Measurements from ENCODE around the gene ANTXR1.

Gene ANTXR1

GRCh38 chr2:69097148-69097610, 84.2 kb downstream of the ANTXR1 start:
- Histone ChIP-seq H3K4me3 (ENCODE audit: low read length, poor library complexity, severe bottlenecking) (no peak overlapping the region), H3F3A (ENCODE audit: low read depth) (no peaks in the 10 kb centered on the region), H3K9me3 (ENCODE audit: insufficient read depth, low read depth, low read length) (no peaks in the 10 kb centered on the region), H4K20me1 (ENCODE audit: insufficient read depth, low read length, poor library complexity, severe bottlenecking) (no peaks in the 10 kb centered on the region), H3K9me2 (replicated peaks; ENCODE audit: low read depth, low read length) (no peaks in the 10 kb centered on the region), H3K4me2 (ENCODE audit: low read depth, low read length, poor library complexity, severe bottlenecking) (no peak overlapping the region), H3K36me3 (ENCODE audit: insufficient read depth, low read length) (no peaks in the 10 kb centered on the region; the same call in 1 of the 2 replicates), H3K4me1 (ENCODE audit: insufficient read depth, low read length, poor library complexity, severe bottlenecking) (no peaks in the 10 kb centered on the region), H3K9ac (ENCODE audit: low read depth, low read length, poor library complexity, severe bottlenecking) (no peak overlapping the region), H3K79me2 (ENCODE audit: insufficient read depth, low read length) (no peaks in the 10 kb centered on the region), H3K27me3 (ENCODE audit: insufficient read depth, low read length, poor library complexity, severe bottlenecking) (no peaks in the 10 kb centered on the region), H2AFZ (ENCODE audit: low read length) (no peak overlapping the region)
- no peak for TF ChIP-seq EZH2phosphoT487 (IDR thresholded peaks at IDR 0.05; ENCODE audit: borderline replicate concordance)
- TF ChIP-seq, protein P1, sequence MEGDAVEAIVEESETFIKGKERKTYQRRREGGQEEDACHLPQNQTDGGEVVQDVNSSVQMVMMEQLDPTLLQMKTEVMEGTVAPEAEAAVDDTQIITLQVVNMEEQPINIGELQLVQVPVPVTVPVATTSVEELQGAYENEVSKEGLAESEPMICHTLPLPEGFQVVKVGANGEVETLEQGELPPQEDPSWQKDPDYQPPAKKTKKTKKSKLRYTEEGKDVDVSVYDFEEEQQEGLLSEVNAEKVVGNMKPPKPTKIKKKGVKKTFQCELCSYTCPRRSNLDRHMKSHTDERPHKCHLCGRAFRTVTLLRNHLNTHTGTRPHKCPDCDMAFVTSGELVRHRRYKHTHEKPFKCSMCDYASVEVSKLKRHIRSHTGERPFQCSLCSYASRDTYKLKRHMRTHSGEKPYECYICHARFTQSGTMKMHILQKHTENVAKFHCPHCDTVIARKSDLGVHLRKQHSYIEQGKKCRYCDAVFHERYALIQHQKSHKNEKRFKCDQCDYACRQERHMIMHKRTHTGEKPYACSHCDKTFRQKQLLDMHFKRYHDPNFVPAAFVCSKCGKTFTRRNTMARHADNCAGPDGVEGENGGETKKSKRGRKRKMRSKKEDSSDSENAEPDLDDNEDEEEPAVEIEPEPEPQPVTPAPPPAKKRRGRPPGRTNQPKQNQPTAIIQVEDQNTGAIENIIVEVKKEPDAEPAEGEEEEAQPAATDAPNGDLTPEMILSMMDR (conservative IDR thresholded peaks at IDR 0.05; ENCODE audit: low read length) = no peak

DNA sequence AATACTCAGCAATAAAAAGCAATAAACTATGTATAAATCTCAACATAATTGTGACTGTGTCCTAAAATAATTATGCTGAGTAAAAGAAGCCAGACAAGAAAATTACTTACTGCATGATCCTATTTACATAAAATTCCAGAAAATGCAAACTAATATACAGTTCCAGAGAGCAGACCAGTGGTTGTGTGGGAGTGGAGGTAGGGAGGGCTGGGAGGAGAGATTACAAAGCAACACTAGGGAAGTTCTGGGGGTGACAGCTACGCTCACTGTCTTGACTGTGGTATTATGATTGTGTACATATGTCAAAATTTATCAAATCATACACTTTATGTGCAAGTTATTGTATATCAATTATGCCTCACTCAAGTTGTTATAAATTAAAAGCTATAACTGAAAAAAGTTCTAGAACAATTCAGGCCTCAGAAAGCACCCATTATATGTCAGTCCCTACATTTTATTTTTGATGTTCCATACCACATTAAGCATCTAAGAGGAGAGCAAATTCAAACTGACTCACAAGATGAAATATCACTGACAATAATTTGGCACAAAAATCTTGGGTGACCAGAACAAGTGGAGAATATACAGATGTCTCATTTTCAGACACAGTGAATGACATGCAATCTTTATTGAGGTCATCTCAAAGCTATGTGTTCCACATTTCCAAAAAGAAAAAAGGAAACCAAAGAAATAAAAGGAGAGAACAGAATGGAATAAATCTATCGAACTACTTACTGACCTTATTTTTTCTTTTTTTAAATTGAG, 85.1 kb downstream of the ANTXR1 start:
- Histone ChIP-seq H3K4me1 (ENCODE audit: insufficient read depth, low read length, poor library complexity, severe bottlenecking) (no peaks in the 10 kb centered on the region), H2AFZ (ENCODE audit: low read length) (no peak overlapping the region)

GRCh38 chr2:69099541-69099940, 86.6 kb downstream of the ANTXR1 start:
- Histone ChIP-seq H3K27me3 (ENCODE audit: insufficient read depth, low read length, poor library complexity, severe bottlenecking) (no peaks in the 10 kb centered on the region), H3K9me3 (ENCODE audit: insufficient read depth, low read depth, low read length) (no peaks in the 10 kb centered on the region), H3K36me3 (ENCODE audit: insufficient read depth, low read length) (peaks cover 10% of the 10 kb centered on the region; the same call in 1 of the 2 replicates), H3K9me2 (replicated peaks; ENCODE audit: low read depth, low read length) (no peaks in the 10 kb centered on the region), H3K4me3 (ENCODE audit: low read length, poor library complexity, severe bottlenecking) (no peak overlapping the region), H3K9ac (ENCODE audit: low read depth, low read length, poor library complexity, severe bottlenecking) (no peak overlapping the region), H3K79me2 (ENCODE audit: insufficient read depth, low read length) (no peaks in the 10 kb centered on the region), H2AFZ (ENCODE audit: low read length) (no peak overlapping the region), H3K4me2 (ENCODE audit: low read depth, low read length, poor library complexity, severe bottlenecking) (no peak overlapping the region), H4K20me1 (ENCODE audit: insufficient read depth, low read length, poor library complexity, severe bottlenecking) (no peaks in the 10 kb centered on the region), H3K4me1 (ENCODE audit: insufficient read depth, low read length, poor library complexity, severe bottlenecking) (no peaks in the 10 kb centered on the region), H3F3A (ENCODE audit: low read depth) (no peaks in the 10 kb centered on the region)
- no peak for TF ChIP-seq EZH2phosphoT487 (IDR thresholded peaks at IDR 0.05; ENCODE audit: borderline replicate concordance)
- TF ChIP-seq, protein P1 (conservative IDR thresholded peaks at IDR 0.05; ENCODE audit: low read length) = no peak

More for the DNA sequence above, 85.1 kb downstream of the ANTXR1 start:
- H3K9ac ChIP-seq (ENCODE audit: low read depth, low read length, poor library complexity, severe bottlenecking) = no peak overlapping the region
- peaks cover 3% of the 10 kb centered on the region; the same call in 1 of the 2 replicates for H3K36me3 ChIP-seq (ENCODE audit: insufficient read depth, low read length)
- H3K4me3 ChIP-seq (ENCODE audit: low read length, poor library complexity, severe bottlenecking) = no peak overlapping the region
- H3K4me2 ChIP-seq (ENCODE audit: low read depth, low read length, poor library complexity, severe bottlenecking) = no peak overlapping the region
- H3K79me2 ChIP-seq (ENCODE audit: insufficient read depth, low read length) = no peaks in the 10 kb centered on the region
- H3K27me3 ChIP-seq (ENCODE audit: insufficient read depth, low read length, poor library complexity, severe bottlenecking) = no peaks in the 10 kb centered on the region
- no peaks in the 10 kb centered on the region for H3F3A ChIP-seq (ENCODE audit: low read depth)
- no peaks in the 10 kb centered on the region for H3K9me2 ChIP-seq (replicated peaks; ENCODE audit: low read depth, low read length)
- no peaks in the 10 kb centered on the region for H3K9me3 ChIP-seq (ENCODE audit: insufficient read depth, low read depth, low read length)
- TF ChIP-seq, protein P1 (conservative IDR thresholded peaks at IDR 0.05; ENCODE audit: low read length) = no peak
- no peak for TF ChIP-seq EZH2phosphoT487 (IDR thresholded peaks at IDR 0.05; ENCODE audit: borderline replicate concordance)
- H4K20me1 ChIP-seq (ENCODE audit: insufficient read depth, low read length, poor library complexity, severe bottlenecking) = no peaks in the 10 kb centered on the region
